NCI-H1694 (cell line): Measurements from ENCODE around the gene CALHM6.

Experiments used
- DNase-seq: peaks from one replicate; lab custom pipeline; 2025; lab: John Stamatoyannopoulos, UW

CALHM6 gene

GRCh38 chr6:116461331-116461931 lies at the start of gene CALHM6:
Gene CALHM6, plus strand, starts transcription at chr6:116461375. Its CDS starts 555 bp downstream, at chr6:116461930.
- DNase-seq = no peak

DNA sequence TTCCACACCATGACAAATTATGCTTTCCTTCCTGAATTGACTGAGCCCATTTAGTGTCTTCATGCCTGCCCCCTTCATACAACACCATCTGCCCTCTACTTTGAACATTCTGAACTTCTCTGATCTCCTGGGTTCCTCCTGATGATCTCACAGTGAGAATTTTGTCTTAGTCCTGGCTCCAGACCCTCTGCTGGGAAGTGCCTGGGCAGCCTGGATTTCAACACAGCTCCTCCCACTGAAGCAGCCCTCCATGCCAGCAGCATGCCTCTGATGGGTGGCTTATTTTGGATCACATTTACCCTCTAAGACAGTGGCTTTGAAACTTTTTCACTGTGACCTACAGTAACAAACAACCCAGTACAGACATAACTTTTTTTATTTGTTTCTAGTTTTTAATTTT lies 48.9 kb upstream of the CALHM6 start:
- no peak for DNase-seq

DNA sequence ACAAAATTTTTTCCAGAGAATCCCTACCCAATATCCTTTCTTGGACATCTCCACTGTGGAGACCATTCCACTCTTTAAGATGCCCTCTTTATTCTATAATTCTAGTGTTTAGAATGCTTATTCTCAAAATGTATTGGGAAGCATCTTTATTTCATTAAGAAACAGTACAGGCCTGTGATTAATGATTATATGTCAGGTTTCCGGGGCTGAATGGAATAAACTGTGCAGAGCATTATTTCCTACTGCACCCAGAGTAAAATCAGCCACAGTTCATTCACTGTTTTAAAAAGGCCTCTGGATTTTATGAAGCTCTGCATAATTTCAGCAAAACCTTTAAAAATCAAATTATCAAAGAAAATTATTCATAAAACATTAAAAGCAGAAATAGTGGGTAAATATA lies 47.8 kb upstream of the CALHM6 start:
- DNase-seq = no peak

GRCh38 chr6:116417661-116418060 lies 43.5 kb upstream of the CALHM6 start:
- no peak for DNase-seq

GRCh38 chr6:116419069-116419786 lies 41.9 kb upstream of the CALHM6 start:
- no peak for DNase-seq

DNA sequence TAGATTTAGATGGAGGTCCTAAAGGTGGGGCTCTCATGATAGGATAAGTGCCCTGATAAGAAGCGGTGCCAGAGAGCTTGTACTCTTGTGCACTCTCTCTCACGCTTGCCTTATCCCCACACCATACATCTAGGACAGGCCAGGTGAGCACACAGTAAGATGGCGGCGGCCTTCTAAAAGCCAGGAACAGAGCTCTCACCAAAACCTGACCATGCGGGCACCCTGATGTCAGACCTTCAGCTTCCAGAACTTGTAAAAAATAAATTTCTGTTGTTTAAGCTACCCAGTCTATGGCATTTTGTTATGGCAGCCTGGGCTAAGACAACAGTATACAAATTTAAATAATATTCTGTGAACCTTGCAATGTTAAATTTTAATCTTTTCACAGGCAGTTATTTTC lies 40.8 kb upstream of the CALHM6 start:
- DNase-seq = no peak

DNA sequence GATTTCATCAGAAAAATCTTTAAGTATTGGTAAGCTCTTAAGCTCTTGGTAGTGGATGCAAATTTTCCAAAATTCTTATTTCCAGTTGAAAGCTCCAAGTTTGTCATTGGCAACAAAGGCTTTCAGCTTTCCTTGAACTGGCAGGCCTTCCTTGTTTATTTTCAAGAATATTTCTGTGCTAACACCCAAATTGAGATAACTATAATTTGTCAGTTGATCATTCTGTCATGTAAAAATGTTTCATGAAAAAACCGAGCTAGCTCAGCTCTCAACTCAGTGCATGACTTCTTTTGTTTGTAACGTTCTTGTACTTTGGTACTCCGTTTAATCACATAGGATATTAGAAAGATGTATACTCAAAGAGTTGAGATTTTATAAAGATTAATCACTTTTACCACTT lies 38.9 kb upstream of the CALHM6 start:
- DNase-seq = no peak

GRCh38 chr6:116424001-116424400 lies 37.2 kb upstream of the CALHM6 start:
- no peak for DNase-seq

GRCh38 chr6:116426551-116426950 lies 34.6 kb upstream of the CALHM6 start:
- no peak for DNase-seq

- no peak for DNase-seq
Measured at GRCh38 chr6:116429111-116429510, 32.1 kb upstream of the CALHM6 start.

- no peak for DNase-seq
Measured at GRCh38 chr6:116430860-116431259, 30.3 kb upstream of the CALHM6 start.

- DNase-seq = no peak
Measured at GRCh38 chr6:116431964-116432595, 29.1 kb upstream of the CALHM6 start.

GRCh38 chr6:116433206-116433712 lies 27.9 kb upstream of the CALHM6 start:
- no peak for DNase-seq

DNA sequence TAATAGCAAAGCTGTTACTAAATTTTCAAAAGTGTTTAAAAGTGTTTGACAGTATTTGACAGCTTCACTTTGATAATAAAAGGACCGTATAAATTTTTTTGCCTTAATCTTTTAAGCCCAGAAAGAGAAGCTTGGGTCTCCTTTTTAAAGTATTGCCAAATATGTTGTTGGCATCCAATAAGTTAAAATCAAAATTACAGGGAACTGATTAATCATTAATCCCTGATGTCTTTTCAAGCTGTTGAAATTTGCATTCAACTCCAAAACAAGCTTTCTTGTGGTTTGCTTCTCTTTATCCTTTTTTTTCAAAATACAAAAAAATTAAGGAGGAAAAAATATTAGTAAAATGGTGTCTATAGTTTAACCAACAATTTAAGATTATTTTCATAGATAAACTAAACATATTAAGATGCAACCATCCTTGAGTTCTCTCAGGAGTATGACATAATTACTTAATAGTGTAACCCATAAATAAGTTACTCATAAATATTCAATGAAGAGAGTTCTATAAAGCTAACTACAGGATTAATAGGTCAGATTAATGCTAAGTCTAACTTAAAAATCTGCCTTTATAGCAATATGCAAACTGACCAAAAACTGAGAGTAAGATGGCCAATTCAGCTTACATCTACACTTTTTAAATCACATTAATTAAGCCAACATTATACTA lies 27.0 kb upstream of the CALHM6 start:
- DNase-seq = no peak

DNA sequence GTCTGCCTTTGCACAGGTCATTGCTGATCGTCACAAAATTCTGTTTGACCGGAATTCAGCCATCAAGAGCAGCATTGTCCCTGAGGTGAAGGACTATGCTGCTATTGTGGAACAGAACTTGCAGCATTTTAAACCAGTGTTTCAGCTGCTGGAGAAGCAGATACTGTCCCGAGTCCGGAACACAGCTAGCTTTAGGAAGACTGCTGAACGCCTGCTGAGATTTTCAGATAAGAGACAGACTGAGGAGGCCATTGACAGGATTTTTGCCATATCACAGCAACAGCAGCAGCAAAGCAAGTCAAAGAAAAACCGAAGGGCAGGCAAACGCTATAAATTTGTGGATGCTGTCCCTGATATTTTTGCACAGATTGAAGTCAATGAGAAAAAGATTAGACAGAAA lies 24.6 kb upstream of the CALHM6 start:
- DNase-seq = no peak

DNA sequence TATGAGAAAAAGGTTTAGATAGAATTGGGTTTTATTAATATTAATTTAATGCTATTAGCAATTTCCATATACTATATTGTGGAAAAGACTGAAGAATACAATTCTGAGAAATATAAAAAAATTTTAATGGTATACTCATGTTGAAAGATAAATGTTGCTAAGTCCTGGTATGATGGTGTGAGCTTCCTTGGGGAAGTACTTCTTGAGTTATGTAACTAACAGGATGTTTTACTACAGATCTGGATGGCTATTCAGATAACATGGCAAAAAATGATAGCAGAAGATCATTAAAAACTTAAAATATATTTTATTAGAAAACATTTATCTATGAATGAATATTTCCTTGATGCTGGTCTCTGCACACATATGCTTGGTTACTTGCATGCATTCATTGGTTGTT lies 23.5 kb upstream of the CALHM6 start:
- no peak for DNase-seq

DNA sequence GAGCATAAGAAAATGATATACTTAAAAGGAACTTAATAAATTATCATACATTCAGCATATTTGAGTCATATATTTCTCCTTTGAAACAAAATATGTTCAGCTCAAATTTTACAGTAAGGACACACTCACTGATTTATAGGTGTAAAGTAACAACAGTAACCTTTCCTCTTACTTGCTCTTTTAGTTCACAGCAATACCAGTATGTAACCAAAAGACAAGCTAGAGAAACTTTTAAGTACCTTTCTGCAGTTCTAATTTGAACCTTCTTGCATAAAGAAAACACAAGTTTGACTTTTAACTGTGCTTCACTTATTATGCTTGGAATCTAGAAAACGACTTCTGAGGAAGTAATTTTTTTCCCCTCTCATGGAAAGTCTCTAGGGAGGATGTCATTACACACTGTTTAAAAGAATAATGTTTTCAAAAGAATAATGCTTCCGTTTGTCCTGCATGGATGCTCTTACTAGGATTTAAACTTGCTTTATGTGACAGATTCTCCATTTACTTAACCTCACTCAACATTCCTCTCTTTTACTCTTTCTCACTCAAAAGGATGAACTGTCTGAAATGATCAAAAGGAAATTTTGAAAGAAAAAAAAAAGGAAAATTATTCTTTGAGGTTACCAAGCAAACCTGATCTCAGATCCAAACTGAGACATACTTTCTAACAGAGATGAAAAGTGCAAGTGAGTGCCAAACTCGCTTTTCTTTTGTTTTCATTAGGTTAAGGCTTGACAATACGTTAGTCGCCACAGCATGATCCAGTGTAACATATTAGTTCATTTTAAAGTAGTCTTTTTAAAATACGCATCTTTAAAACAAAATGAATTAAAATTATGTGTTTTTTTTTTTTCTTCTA lies 22.4 kb upstream of the CALHM6 start:
- no peak for DNase-seq

GRCh38 chr6:116439522-116440051 lies 21.6 kb upstream of the CALHM6 start:
- no peak for DNase-seq

DNA sequence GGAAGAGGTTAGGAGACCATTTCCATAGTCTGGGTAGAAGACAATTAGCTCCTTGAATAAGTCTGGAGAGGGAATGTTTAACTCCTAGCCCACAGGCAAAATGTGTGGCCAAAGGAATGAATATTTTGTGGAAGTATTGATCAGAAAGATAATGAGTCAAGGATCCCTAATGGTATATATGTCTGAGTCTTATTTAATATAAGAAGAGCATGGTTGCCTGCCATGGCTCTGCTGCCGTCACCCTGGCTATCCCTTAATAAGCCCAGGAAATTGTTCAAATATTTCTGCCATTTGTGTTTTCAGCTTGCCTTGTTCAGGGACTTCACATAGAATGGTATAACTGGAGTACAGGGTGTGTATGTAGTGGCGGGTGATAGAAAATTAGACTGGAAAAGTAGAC lies 18.1 kb upstream of the CALHM6 start:
- no peak for DNase-seq

- DNase-seq = peak; percentile 17
Measured at GRCh38 chr6:116444092-116444491, 17.1 kb upstream of the CALHM6 start.

GRCh38 chr6:116444575-116444974 lies 16.6 kb upstream of the CALHM6 start:
- DNase-seq = no peak
